Naive B cell (primary cell): ENCODE results near the gene COL21A1. TPM values are rescaled to one million over a fixed set of nuclear protein-coding genes. Genes with fewer than 3 reads are reported as not detected.

Experiments
- ATAC-seq, 2 donors: fragments of 150-1000 bp; cut with Tn5 transposase; 2 replicates each; pipeline ENCODE4 v1.10.0; 2021; ENCODE audit warnings: low read depth in 2 of 2, mild to moderate bottlenecking in 2 of 2, moderate library complexity in 2 of 2
- DNase-seq: peaks from one replicate; pipeline ENCODE4 v3.0.0; 2022
- H3K27ac Mint-ChIP-seq, 6 donors: one replicate each; pipeline ENCODE4 v1.8.0; 2020 to 2022; ENCODE audit warnings: mild to moderate bottlenecking in 6 of 6, mixed read lengths in 6 of 6, moderate library complexity in 5 of 6, inconsistent platforms in 2 of 6
- H3K27me3 Mint-ChIP-seq, 3 donors: one replicate each; pipeline ENCODE4 v1.8.0; 2021 to 2022; ENCODE audit warnings: mixed read lengths in 3 of 3, mild to moderate bottlenecking in 1 of 3
- H3K36me3 Mint-ChIP-seq, 2 donors: one replicate each; pipeline ENCODE4 v1.8.0; 2020 to 2022; ENCODE audit warnings: mixed read lengths in 2 of 2, inconsistent platforms in 1 of 2, mild to moderate bottlenecking in 1 of 2
- H3K4me1 Mint-ChIP-seq, 3 donors: one replicate each; pipeline ENCODE4 v1.8.0; 2020 to 2022; ENCODE audit warnings: mixed read lengths in 3 of 3, inconsistent platforms in 1 of 3, mild to moderate bottlenecking in 1 of 3, moderate library complexity in 1 of 3
- H3K4me3 Mint-ChIP-seq, 8 donors: one replicate each; pipeline ENCODE4 v1.8.0; 2020 to 2022; ENCODE audit warnings: mild to moderate bottlenecking in 8 of 8, mixed read lengths in 8 of 8, moderate library complexity in 8 of 8, inconsistent platforms in 2 of 8
- H3K9me3 Mint-ChIP-seq, 7 donors: one replicate each; pipeline ENCODE4 v1.8.0; 2020 to 2022; ENCODE audit warnings: mixed read lengths in 7 of 7, mild to moderate bottlenecking in 5 of 7, inconsistent platforms in 2 of 7, moderate library complexity in 1 of 7
- polyA plus RNA-seq, 6 donors: library from polyadenylated mRNA; unstranded; fragments of 300-500 nt; fragmentation: Illumina TruSeq; gene quantifications; one replicate each; pipeline ENCODE4 v1.2.3, GENCODE V29; 2021; ENCODE audit warnings: low read depth in 6 of 6

COL21A1 gene
- polyA plus RNA-seq, 6 donors from 2014 or later, result not detected

DNA sequence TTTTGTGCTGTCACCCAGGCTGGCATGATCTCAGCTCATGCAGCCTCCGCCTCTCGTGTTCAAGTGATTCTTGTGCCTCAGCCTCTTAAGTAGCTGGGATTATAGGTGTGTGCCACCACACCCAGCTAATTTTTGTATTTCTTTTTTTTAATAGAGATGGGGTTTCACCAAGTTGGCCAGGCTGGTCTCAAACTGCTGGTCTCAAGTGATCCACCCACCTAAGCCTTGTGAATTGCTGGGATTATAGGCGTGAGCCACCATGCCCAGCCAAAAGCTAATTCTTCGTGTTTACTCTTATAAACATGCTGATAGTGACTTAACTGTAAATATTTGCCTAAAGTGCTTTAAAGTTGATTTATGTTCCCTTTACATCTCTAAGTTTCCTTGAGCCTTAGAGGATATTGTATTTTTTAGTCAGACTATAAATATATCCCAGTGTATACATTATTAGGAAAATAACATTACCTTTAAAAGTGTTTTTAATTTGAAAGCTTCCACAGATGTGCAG lies 91.7 kb downstream of the COL21A1 start:
- Mint-ChIP-seq H3K9me3 (peaks cover 3 to 37% (median 13%) of the 10 kb centered on the region in 7 donors), H3K4me1 (no peaks in the 10 kb centered on the region), H3K36me3 (no peaks in the 10 kb centered on the region), H3K27ac (no peak overlapping the region), H3K27me3 (no peaks in the 10 kb centered on the region), H3K4me3 (peak overlapping the region in 1 of 8 donors; percentile 21)
- DNase-seq (no peak), ATAC-seq (no peak)

GRCh38 chr6:56154076-56154475 lies 93.3 kb downstream of the COL21A1 start:
- ATAC-seq (no peak), DNase-seq (no peak)
- no peak overlapping the region for H3K4me3 Mint-ChIP-seq
- no peaks in the 10 kb centered on the region for H3K27me3 Mint-ChIP-seq
- H3K36me3 Mint-ChIP-seq, result no peaks in the 10 kb centered on the region
- no peak overlapping the region for H3K27ac Mint-ChIP-seq
- H3K9me3 Mint-ChIP-seq, result peaks cover 6 to 42% (median 19%) of the 10 kb centered on the region in 7 donors
- H3K4me1 Mint-ChIP-seq, result no peaks in the 10 kb centered on the region

- H3K9me3 Mint-ChIP-seq, result peaks cover 6 to 50% (median 20%) of the 10 kb centered on the region in 7 donors
- ATAC-seq, result no peak
- H3K4me3 Mint-ChIP-seq, result no peak overlapping the region
- no peaks in the 10 kb centered on the region for H3K27me3 Mint-ChIP-seq
- no peak overlapping the region for H3K27ac Mint-ChIP-seq
- H3K4me1 Mint-ChIP-seq, result no peaks in the 10 kb centered on the region
- H3K36me3 Mint-ChIP-seq, result no peaks in the 10 kb centered on the region
- DNase-seq, result no peak
Observed at GRCh38 chr6:56152611-56153010, 94.8 kb downstream of the COL21A1 start.

DNA sequence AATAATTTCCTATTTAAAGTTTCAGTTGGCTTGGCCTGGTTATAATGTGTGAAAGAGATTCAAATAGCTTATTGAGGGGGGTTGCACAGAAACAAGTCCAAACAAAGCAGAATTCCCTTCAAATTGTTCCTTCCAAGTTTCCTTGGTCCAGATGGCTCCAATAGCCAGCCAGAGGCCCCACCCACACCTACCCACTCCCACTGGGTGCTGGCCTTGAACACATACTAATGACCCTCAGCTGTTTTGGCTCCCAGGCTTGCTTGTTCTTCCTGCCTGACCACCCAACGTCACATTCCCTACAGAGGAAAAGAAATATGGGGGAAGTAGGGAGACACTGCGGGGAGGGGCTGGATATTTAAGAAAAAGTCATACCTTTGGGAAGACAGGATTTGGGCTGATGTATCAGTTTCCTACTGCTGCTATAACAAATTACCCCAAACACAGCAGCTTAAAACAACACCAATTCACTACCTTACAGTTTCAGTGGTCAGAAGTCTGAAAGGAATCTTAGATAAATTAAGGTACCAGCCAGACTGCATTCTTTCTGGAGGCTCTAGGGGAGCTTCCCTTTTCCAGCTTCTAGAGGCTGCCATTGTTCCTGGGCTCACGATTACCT lies 95.7 kb downstream of the COL21A1 start:
- Mint-ChIP-seq H3K36me3 (no peaks in the 10 kb centered on the region), H3K4me3 (no peak overlapping the region), H3K27me3 (no peaks in the 10 kb centered on the region), H3K4me1 (no peaks in the 10 kb centered on the region), H3K9me3 (peaks cover 6 to 49% (median 20%) of the 10 kb centered on the region in 7 donors), H3K27ac (peak overlapping the region in 1 of 6 donors; percentile 21)
- DNase-seq (no peak), ATAC-seq (no peak)

GRCh38 chr6:56148488-56149186 lies 98.7 kb downstream of the COL21A1 start:
- H3K4me1 Mint-ChIP-seq, result no peaks in the 10 kb centered on the region
- H3K27ac Mint-ChIP-seq, result no peak overlapping the region
- ATAC-seq, result no peak
- no peaks in the 10 kb centered on the region for H3K27me3 Mint-ChIP-seq
- H3K36me3 Mint-ChIP-seq, result no peaks in the 10 kb centered on the region
- H3K9me3 Mint-ChIP-seq, result peaks cover 2 to 38% (median 8%) of the 10 kb centered on the region in 7 donors
- DNase-seq, result no peak
- H3K4me3 Mint-ChIP-seq, result no peak overlapping the region

GRCh38 chr6:56147766-56148165 lies 99.6 kb downstream of the COL21A1 start:
- peaks cover 2 to 33% (median 6%) of the 10 kb centered on the region in 7 donors for H3K9me3 Mint-ChIP-seq
- ATAC-seq, result no peak
- H3K27ac Mint-ChIP-seq, result no peak overlapping the region
- no peak overlapping the region for H3K4me3 Mint-ChIP-seq
- no peaks in the 10 kb centered on the region for H3K27me3 Mint-ChIP-seq
- DNase-seq, result no peak
- H3K4me1 Mint-ChIP-seq, result no peaks in the 10 kb centered on the region
- no peaks in the 10 kb centered on the region for H3K36me3 Mint-ChIP-seq

DNA sequence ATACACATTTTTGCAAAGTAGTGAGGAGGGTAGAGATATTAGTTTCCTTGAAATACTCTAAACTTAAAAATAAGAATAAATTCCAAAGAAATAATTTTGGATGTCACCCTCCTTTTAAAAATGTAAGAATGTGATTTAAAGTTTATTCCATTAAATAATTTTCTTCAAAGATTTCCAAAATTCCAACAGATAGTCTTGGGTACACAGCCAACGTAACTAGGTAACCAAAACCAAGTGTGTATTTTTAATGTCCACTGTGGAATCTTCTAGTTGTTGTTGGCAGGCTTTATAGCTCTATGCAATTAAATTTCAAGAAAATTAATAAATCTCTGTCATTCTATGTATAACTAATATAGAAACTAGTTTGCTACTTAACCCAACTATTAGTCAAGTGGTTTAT lies 101.3 kb downstream of the COL21A1 start:
- peaks cover 4 to 33% (median 6%) of the 10 kb centered on the region in 7 donors for H3K9me3 Mint-ChIP-seq
- ATAC-seq (no peak), DNase-seq (no peak)
- H3K27me3 Mint-ChIP-seq, result no peaks in the 10 kb centered on the region
- H3K4me3 Mint-ChIP-seq, result no peak overlapping the region
- no peaks in the 10 kb centered on the region for H3K36me3 Mint-ChIP-seq
- H3K4me1 Mint-ChIP-seq, result no peaks in the 10 kb centered on the region
- no peak overlapping the region for H3K27ac Mint-ChIP-seq

DNA sequence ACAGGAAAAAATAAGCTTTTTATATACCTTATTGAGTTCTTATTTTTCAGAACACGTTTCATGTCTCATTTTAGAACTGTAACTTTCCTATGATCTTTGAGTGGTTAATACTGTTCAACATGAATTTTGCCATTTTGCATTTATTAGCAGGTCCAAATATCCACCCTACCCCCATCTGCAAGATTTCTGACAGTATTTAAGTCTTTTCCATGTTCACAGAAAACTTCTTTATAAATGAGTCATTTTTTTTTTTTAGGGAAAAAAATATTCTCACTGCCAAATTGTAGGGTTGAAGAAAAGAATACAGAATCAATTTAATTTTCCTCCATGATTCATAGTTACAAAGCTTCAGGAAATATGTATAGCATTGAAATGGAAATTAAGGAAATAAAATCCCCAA lies 101.8 kb downstream of the COL21A1 start:
- Mint-ChIP-seq H3K9me3 (peaks cover 3 to 33% (median 6%) of the 10 kb centered on the region in 7 donors), H3K4me3 (no peak overlapping the region), H3K27ac (no peak overlapping the region), H3K36me3 (no peaks in the 10 kb centered on the region), H3K27me3 (no peaks in the 10 kb centered on the region), H3K4me1 (no peaks in the 10 kb centered on the region)
- no peak for ATAC-seq
- DNase-seq, result no peak

DNA sequence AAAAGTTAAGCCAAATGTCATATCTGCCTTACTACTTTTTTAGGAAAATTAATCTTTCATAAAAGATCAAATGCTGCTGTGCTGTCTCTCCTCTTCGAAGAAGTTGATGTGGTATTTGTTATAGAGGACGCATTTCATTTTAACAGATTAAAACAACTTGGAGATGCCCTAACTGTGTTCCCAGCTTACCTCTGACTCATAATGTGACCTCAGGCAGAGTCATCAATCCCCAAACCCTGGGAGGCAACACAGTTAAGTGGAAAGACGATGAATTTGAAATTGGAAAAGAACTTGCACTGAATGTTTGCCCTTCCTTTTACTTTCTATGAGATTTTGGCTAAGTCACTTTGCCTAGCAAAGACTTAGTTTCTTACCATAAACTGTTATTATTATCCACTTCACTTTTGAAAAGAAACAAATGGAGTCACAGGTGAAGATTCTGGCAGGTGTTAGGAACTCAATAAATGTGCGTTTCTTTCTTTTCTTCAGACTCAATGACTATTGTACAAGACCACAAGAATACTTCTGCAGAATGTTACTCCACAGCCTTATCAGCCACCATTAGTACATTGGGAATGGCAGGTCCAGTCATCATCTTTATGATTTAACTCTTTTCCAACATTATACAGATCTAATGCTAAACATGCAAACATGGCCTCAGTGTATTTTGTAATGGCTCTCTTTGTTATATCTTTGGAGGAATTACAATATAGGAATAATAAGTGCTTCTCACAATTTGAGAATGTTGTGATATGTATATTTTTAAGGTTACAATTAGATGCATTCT lies 102.6 kb downstream of the COL21A1 start:
- H3K27ac Mint-ChIP-seq, result no peak overlapping the region
- H3K4me3 Mint-ChIP-seq, result no peak overlapping the region
- DNase-seq (no peak), ATAC-seq (no peak)
- H3K36me3 Mint-ChIP-seq, result no peaks in the 10 kb centered on the region
- H3K27me3 Mint-ChIP-seq, result no peaks in the 10 kb centered on the region
- H3K4me1 Mint-ChIP-seq, result no peaks in the 10 kb centered on the region
- H3K9me3 Mint-ChIP-seq, result peaks cover 3 to 28% (median 5%) of the 10 kb centered on the region in 7 donors

- H3K4me3 Mint-ChIP-seq, result no peak overlapping the region
- H3K4me1 Mint-ChIP-seq, result no peaks in the 10 kb centered on the region
- ATAC-seq, result no peak
Observed at GRCh38 chr6:56143796-56144195, 103.6 kb downstream of the COL21A1 start.

DNA sequence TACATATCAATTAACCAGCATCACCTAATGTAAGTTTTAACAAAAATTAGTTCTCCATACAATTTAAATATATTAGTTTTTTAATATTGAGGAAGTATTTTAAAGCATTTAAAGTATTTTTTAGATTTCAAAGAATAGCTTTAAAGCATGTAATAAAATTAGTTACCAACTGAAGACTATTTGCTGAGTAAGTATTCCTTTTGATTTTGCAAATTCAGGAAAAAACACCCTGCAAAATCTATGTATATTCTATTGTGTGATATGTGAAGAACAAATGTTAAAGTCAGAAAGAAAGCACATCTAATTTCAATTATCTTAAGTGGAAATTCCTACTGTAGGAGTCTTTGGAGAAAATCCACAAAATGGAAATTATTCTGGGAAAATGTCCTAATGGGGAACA lies 107.3 kb downstream of the COL21A1 start:
- H3K9me3 Mint-ChIP-seq, result peaks cover 3 to 20% (median 5%) of the 10 kb centered on the region in 7 donors
- H3K4me3 Mint-ChIP-seq, result no peak overlapping the region
- no peak overlapping the region for H3K27ac Mint-ChIP-seq
- DNase-seq (no peak), ATAC-seq (no peak)
- no peaks in the 10 kb centered on the region for H3K27me3 Mint-ChIP-seq
- H3K4me1 Mint-ChIP-seq, result no peaks in the 10 kb centered on the region
- no peaks in the 10 kb centered on the region for H3K36me3 Mint-ChIP-seq

More at GRCh38 chr6:56143796-56144195, 103.6 kb downstream of the COL21A1 start:
- H3K27me3 Mint-ChIP-seq, result no peaks in the 10 kb centered on the region
- H3K27ac Mint-ChIP-seq, result no peak overlapping the region
- H3K36me3 Mint-ChIP-seq, result no peaks in the 10 kb centered on the region
- DNase-seq, result no peak
- H3K9me3 Mint-ChIP-seq, result peaks cover 3 to 23% (median 4%) of the 10 kb centered on the region in 7 donors

- Mint-ChIP-seq H3K36me3 (no peaks in the 10 kb centered on the region), H3K4me1 (no peaks in the 10 kb centered on the region), H3K27me3 (no peaks in the 10 kb centered on the region), H3K27ac (no peak overlapping the region), H3K9me3 (peaks cover 5 to 18% (median 13%) of the 10 kb centered on the region in 7 donors), H3K4me3 (no peak overlapping the region)
- ATAC-seq (no peak), DNase-seq (no peak)
Observed at GRCh38 chr6:56115715-56116114, 131.7 kb downstream of the COL21A1 start.

DNA sequence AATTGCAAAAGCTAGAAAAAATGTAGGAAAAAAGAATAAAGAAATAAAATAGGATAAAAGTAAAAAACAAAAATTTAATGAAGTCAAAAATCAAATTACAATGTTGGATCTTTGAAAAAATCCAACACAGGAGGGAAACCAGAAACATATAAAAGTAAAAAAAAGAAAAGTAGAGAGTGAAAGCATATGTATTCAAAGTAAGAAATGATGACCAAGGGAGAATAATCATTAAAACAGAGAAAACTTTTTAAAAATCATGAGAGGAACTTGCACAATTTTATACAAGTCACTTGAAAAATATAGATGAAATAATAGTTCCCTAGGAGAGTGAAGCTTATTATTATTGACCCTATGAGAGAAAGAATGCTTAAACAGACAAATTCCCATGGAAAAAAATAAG lies 138.2 kb downstream of the COL21A1 start:
- no peak overlapping the region for H3K27ac Mint-ChIP-seq

More for the DNA sequence above, 138.2 kb downstream of the COL21A1 start:
- H3K36me3 Mint-ChIP-seq, result no peaks in the 10 kb centered on the region
- H3K27me3 Mint-ChIP-seq, result no peaks in the 10 kb centered on the region
- no peak overlapping the region for H3K4me3 Mint-ChIP-seq
- ATAC-seq, result no peak
- DNase-seq, result no peak
- no peaks in the 10 kb centered on the region for H3K4me1 Mint-ChIP-seq
- peaks cover 0 to 11% (median 4%) of the 10 kb centered on the region in 7 donors for H3K9me3 Mint-ChIP-seq
